Activated CD8-positive, alpha-beta memory T cell treated with anti-CD3 and anti-CD28 coated beads, Interleukin-2, amount 10 ng/mL, durations not matched to agents 7 days and 5 days (primary cell): Measurements from ENCODE around the gene ITGB7. TPM values are rescaled to one million over a fixed set of nuclear protein-coding genes. Genes with fewer than 3 reads are reported as not detected.

Source experiments
- ATAC-seq: fragments of 150-1000 bp; cut with Tn5 transposase; one replicate; pipeline ENCODE4 v1.10.0; 2021; ENCODE audit warnings: moderate library complexity
- CTCF ChIA-PET: fragments of 350-600 bp; sonication (Branson Sonifier 250); formaldehyde crosslinking; loops from one replicate; lab custom pipeline; 2021; ENCODE audit warnings: antibody characterized with exemption; lab: Charles Lee
- DNase-seq: peaks from one replicate; pipeline ENCODE4 v3.0.0-alpha.2; 2020
- H3K27ac Mint-ChIP-seq: one replicate; pipeline ENCODE4 v1.8.0; 2021; ENCODE audit warnings: mild to moderate bottlenecking, mixed read lengths
- H3K27me3 Mint-ChIP-seq: one replicate; pipeline ENCODE4 v1.8.0; 2021; ENCODE audit warnings: mixed read lengths
- H3K36me3 Mint-ChIP-seq: one replicate; pipeline ENCODE4 v1.8.0; 2021; ENCODE audit warnings: mild to moderate bottlenecking, mixed read lengths
- H3K4me1 Mint-ChIP-seq: one replicate; pipeline ENCODE4 v1.8.0; 2021; ENCODE audit warnings: mixed read lengths
- H3K4me3 Mint-ChIP-seq: one replicate; pipeline ENCODE4 v1.8.0; 2021; ENCODE audit warnings: mild to moderate bottlenecking, moderate library complexity, mixed read lengths
- H3K9me3 Mint-ChIP-seq: one replicate; pipeline ENCODE4 v1.8.0; 2022; ENCODE audit warnings: low read depth, mixed read lengths
- total RNA-seq, 2 experiments: library from RNA; stranded (reverse); gene quantifications; one replicate each; pipeline ENCODE4 v1.2.3, GENCODE V29; 2021

The ITGB7 gene
- total RNA-seq, 2 experiments from 2014 or later, result 567 to 729 TPM

GRCh38 chr12:53218551-53219291 lies 11.7 kb upstream of the ITGB7 start:
- peak overlapping the region; percentile 86 for H3K4me3 Mint-ChIP-seq
- ATAC-seq (no peak), DNase-seq (no peak)
- no peaks in the 10 kb centered on the region for H3K9me3 Mint-ChIP-seq
- H3K36me3 Mint-ChIP-seq, result peaks cover 4% of the 10 kb centered on the region
- H3K4me1 Mint-ChIP-seq, result peaks cover 64% of the 10 kb centered on the region
- CTCF ChIA-PET, result interaction anchor here (0.8 to 19.8 kb wide), 11 partner anchors 10 to 127 kb away, joined by 3 to 294 read pairs (median 9); partner anchors contain the start of genes AAAS, CSAD, ESPL1 and ITGB7
- H3K27ac Mint-ChIP-seq, result peak overlapping the region; percentile 88
- H3K27me3 Mint-ChIP-seq, result no peaks in the 10 kb centered on the region

DNA sequence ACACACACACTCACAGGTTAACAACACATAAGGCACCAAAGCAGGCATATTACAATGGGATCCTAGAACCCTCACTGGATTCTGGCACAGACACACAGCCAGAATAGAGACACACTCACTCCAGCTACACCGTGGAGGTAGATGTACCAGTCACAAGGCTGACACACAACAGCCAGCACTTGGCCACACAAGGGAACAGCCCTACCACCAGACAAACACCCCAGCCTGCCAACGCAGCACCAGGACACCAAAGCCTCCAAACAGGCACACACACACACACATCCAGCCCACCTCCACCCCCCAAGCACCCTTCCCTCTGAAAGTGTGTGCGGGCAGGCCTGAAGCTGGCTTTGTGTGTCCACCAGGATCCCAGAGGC lies 10.9 kb upstream of the ITGB7 start:
- peaks cover 66% of the 10 kb centered on the region for H3K4me1 Mint-ChIP-seq
- CTCF ChIA-PET, result interaction anchor here (1.9 to 19.8 kb wide), 5 partner anchors 10 to 103 kb away, joined by 4 to 294 read pairs (median 164); partner anchors contain the start of genes AAAS, ESPL1, ITGB7 and MYG1
- H3K9me3 Mint-ChIP-seq, result no peaks in the 10 kb centered on the region
- peaks cover 8% of the 10 kb centered on the region for H3K36me3 Mint-ChIP-seq
- no peaks in the 10 kb centered on the region for H3K27me3 Mint-ChIP-seq
- peak overlapping the region; percentile 67 for H3K27ac Mint-ChIP-seq
- H3K4me3 Mint-ChIP-seq, result peak overlapping the region; percentile 86
- no peak for DNase-seq
- ATAC-seq, result no peak

GRCh38 chr12:53217051-53217930 lies 10.2 kb upstream of the ITGB7 start:
- DNase-seq, result no peak
- Mint-ChIP-seq H3K27me3 (no peaks in the 10 kb centered on the region), H3K27ac (peak overlapping the region; percentile 67), H3K9me3 (no peaks in the 10 kb centered on the region), H3K4me1 (peaks cover 61% of the 10 kb centered on the region), H3K36me3 (peaks cover 13% of the 10 kb centered on the region), H3K4me3 (peak overlapping the region; percentile 86)
- ATAC-seq, result no peak
- CTCF ChIA-PET, result interaction anchor here (1.0 to 19.8 kb wide), 10 partner anchors 10 to 128 kb away, joined by 3 to 294 read pairs (median 14); partner anchors contain the start of genes AAAS, ESPL1, ITGB7 and MYG1

DNA sequence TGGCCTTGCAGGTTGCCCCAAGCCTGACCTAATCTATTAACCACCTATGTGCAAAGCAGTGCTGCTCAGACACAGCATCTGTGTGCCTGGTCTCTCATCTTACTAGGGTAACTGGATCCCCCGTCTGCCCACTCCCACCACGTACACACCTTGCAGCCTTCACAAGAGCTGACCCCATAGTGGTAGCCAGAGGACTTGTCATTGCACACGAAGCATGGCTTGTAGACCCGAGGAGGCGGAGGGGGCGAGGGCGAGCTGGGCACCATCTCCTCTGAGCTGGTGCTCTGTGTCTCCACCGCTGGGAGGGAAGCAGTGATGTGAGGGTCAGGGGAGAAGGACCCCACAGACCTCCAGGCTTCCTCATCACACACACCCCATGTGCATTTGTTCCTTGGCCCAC lies 8.4 kb upstream of the ITGB7 start:
- ATAC-seq (no peak), DNase-seq (no peak)
- Mint-ChIP-seq H3K27me3 (no peaks in the 10 kb centered on the region), H3K9me3 (no peaks in the 10 kb centered on the region), H3K4me3 (no peak overlapping the region), H3K27ac (peak overlapping the region; percentile 38), H3K36me3 (peaks cover 18% of the 10 kb centered on the region), H3K4me1 (peaks cover 66% of the 10 kb centered on the region)
- CTCF ChIA-PET, result interaction anchor here (1.5 to 19.8 kb wide), 10 partner anchors 8 to 130 kb away, joined by 7 to 294 read pairs (median 50); partner anchors contain the start of genes AAAS, ESPL1 and ITGB7

DNA sequence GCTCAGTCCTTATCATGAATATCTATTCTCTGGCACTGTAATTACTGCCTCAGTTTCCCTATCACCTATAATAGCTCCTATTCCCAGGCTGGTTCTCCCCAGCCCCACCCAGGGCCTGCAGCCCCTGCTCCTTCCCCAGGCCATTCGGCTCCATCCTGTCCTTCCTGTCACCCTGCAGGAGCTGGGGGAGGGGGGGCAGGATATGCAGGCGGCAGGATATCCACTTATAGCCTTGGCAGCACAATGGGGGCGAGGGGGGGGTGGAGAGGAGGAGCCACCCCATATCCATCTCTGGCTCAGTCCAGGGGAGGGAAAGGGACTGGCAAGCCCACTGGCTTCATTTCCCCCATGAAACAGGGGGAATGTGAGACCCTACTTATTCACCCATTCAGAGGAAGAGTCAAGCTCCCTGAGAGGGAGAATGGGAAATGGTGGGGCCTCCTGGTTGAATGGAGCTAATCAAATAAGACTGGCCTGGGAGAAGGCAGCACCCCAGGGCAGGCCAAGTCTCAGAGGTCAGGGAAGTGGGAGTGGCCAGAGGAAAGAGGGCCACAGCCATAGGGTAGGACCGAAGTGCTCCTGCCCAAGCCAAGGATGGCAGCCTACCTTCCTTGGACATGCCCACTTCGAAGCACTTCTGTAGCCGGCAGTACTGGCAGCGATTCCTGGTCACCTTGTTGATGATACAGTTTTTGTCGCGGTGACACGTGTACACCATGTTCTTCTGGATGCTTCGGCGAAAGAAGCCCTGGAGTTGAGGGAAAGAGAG lies 7.8 kb upstream of the ITGB7 start:
- ATAC-seq (no peak), DNase-seq (no peak)
- CTCF ChIA-PET, result interaction anchor here (0.7 to 19.8 kb wide), 21 partner anchors 4 to 261 kb away, joined by 3 to 294 read pairs (median 22); partner anchors contain the start of genes AAAS, CSAD, ESPL1 and ITGB7
- H3K36me3 Mint-ChIP-seq, result peaks cover 21% of the 10 kb centered on the region
- H3K27ac Mint-ChIP-seq, result peak overlapping the region; percentile 27
- peaks cover 69% of the 10 kb centered on the region for H3K4me1 Mint-ChIP-seq
- no peaks in the 10 kb centered on the region for H3K9me3 Mint-ChIP-seq
- H3K4me3 Mint-ChIP-seq, result no peak overlapping the region
- H3K27me3 Mint-ChIP-seq, result no peaks in the 10 kb centered on the region

DNA sequence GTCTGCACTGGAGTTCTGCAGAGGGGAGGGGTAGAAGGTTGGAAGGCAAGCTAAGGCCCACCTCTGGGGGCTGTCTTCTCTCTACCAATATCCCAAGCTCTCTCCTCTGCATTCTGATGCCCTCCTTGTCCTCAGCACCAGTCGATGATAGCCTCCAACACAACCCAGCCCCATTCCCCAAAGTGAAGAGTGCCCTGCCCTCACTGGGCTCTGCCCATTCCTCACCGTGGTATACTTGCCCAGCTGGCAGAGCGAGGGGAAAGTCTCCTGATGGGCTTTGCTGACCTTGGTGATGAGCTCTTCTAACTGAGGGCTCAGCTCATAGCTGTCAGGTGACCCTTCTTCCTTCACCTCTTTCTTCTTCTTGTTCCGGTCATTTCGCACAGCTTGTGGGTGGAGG lies 7.2 kb upstream of the ITGB7 start:
- Mint-ChIP-seq H3K9me3 (no peaks in the 10 kb centered on the region), H3K27me3 (no peaks in the 10 kb centered on the region), H3K27ac (no peak overlapping the region), H3K36me3 (peaks cover 26% of the 10 kb centered on the region), H3K4me1 (peaks cover 70% of the 10 kb centered on the region), H3K4me3 (no peak overlapping the region)
- no peak for DNase-seq
- ATAC-seq, result no peak
- CTCF ChIA-PET, result interaction anchor here (0.7 to 19.8 kb wide), 29 partner anchors 5 to 261 kb away, joined by 3 to 294 read pairs (median 11); partner anchors contain the start of genes AAAS, CSAD, ESPL1 and ITGB7

GRCh38 chr12:53213348-53213747 lies 6.3 kb upstream of the ITGB7 start:
- peak; percentile 88 for DNase-seq
- peaks cover 29% of the 10 kb centered on the region for H3K36me3 Mint-ChIP-seq
- no peaks in the 10 kb centered on the region for H3K9me3 Mint-ChIP-seq
- peak; percentile 73 for ATAC-seq
- CTCF ChIA-PET, result interaction anchor here (0.5 to 19.8 kb wide), 38 partner anchors 6 to 299 kb away, joined by 3 to 294 read pairs (median 6); partner anchors contain the start of genes AAAS, CSAD, ESPL1 and ITGB7
- H3K27ac Mint-ChIP-seq, result no peak overlapping the region
- no peaks in the 10 kb centered on the region for H3K27me3 Mint-ChIP-seq
- H3K4me3 Mint-ChIP-seq, result no peak overlapping the region
- H3K4me1 Mint-ChIP-seq, result peaks cover 73% of the 10 kb centered on the region

- DNase-seq, result no peak
- Mint-ChIP-seq H3K4me3 (no peak overlapping the region), H3K9me3 (no peaks in the 10 kb centered on the region), H3K27ac (no peak overlapping the region), H3K4me1 (peaks cover 73% of the 10 kb centered on the region), H3K27me3 (no peaks in the 10 kb centered on the region), H3K36me3 (peaks cover 29% of the 10 kb centered on the region)
- ATAC-seq, result no peak
- CTCF ChIA-PET, result interaction anchor here (0.8 to 19.8 kb wide), 31 partner anchors 6 to 263 kb away, joined by 3 to 294 read pairs (median 11); partner anchors contain the start of genes AAAS, CSAD, ESPL1 and ITGB7
These were observed 5.9 kb upstream of the ITGB7 start for GRCh38 chr12:53212931-53213330.

DNA sequence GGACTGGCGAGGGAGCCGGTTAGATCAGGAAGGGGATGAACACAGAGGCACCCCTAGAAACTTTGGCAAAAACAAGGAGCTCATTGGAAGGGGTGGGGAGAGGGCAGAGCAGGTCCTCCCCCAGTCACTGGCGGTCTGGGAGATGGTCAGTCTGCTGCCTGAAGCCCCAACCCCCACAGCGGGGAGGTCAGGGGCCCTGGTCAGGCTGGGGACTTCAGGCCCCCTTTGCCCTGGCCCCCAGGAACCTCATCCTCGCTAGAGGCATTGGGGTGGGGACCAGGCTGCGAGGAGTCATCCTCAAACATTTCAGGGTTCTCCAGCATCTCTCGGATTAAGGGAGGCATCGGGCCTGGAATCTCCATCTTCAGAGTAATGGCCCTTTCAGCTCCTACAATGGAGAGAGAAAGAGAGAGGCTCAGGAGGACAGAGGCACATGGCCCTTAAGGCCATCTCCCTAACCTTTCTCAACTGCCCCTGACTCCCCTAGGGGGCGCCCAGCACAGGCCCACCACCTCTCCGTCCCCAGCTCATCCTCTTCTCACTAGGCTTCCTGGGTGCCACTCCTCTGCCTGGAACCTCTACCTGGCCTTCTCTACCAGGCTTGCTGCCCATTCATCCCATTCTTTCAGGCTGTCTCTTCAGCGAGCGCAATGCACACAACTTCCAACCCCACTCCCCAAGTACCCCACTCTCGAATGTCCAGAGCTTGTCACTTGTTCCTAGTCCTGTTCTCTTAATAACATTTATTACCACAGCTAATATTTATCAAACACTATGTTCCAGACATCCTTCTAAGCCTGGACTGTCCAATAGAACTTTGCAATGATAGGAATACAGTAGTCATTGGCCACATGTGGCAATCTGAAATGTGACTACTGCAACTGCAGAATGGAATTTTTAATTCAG lies 4.7 kb upstream of the ITGB7 start:
- DNase-seq (no peak), ATAC-seq (no peak)
- H3K27ac Mint-ChIP-seq, result peak overlapping the region; percentile 17
- no peak overlapping the region for H3K4me3 Mint-ChIP-seq
- peaks cover 32% of the 10 kb centered on the region for H3K36me3 Mint-ChIP-seq
- no peaks in the 10 kb centered on the region for H3K9me3 Mint-ChIP-seq
- CTCF ChIA-PET, result interaction anchor here (0.6 to 19.8 kb wide), 23 partner anchors 4 to 210 kb away, joined by 3 to 294 read pairs (median 11); partner anchors contain the start of genes AAAS, CSAD, ESPL1 and ITGB7
- H3K27me3 Mint-ChIP-seq, result no peaks in the 10 kb centered on the region
- H3K4me1 Mint-ChIP-seq, result peaks cover 71% of the 10 kb centered on the region

- no peak for ATAC-seq
- Mint-ChIP-seq H3K4me3 (no peak overlapping the region), H3K27ac (no peak overlapping the region), H3K4me1 (peaks cover 62% of the 10 kb centered on the region), H3K9me3 (no peaks in the 10 kb centered on the region), H3K36me3 (peaks cover 39% of the 10 kb centered on the region), H3K27me3 (no peaks in the 10 kb centered on the region)
- no peak for DNase-seq
- CTCF ChIA-PET, result interaction anchor here (0.9 to 19.8 kb wide), 18 partner anchors 8 to 172 kb away, joined by 3 to 294 read pairs (median 9); partner anchors contain the start of genes AAAS, CSAD, ESPL1 and MYG1
These were observed 3.8 kb upstream of the ITGB7 start for GRCh38 chr12:53210843-53211242.

GRCh38 chr12:53208877-53209463 lies 1.9 kb upstream of the ITGB7 start:
- peaks cover 64% of the 10 kb centered on the region for H3K4me1 Mint-ChIP-seq
- DNase-seq, result peak; percentile 72
- CTCF ChIA-PET, result interaction anchor here (0.8 to 19.8 kb wide), 16 partner anchors 9 to 113 kb away, joined by 3 to 294 read pairs (median 10); partner anchors contain the start of genes AAAS, CSAD, ESPL1 and PFDN5
- ATAC-seq, result peak; percentile 20
- peaks cover 48% of the 10 kb centered on the region for H3K36me3 Mint-ChIP-seq
- H3K27ac Mint-ChIP-seq, result peak overlapping the region; percentile 89
- H3K4me3 Mint-ChIP-seq, result peak overlapping the region; percentile 78
- H3K9me3 Mint-ChIP-seq, result no peaks in the 10 kb centered on the region
- H3K27me3 Mint-ChIP-seq, result no peaks in the 10 kb centered on the region
